A549 (cell line): ENCODE data around the gene CRADD. TPM values are rescaled to one million over a fixed set of nuclear protein-coding genes. Genes with fewer than 3 reads are reported as not detected.
A peak's percentile ranks its signal among the peaks of the same experiment; 100 is the strongest.

Experiments used
- ATAC-seq, 2 experiments: fragments of 200-7000 bp in 1 of 2; fragments of >200 bp in 1 of 2; cut with Nextera tagmentation in 1 of 2; cut with Tn5 transposase in 1 of 2; 3 replicates each; pipeline versions ENCODE4 v1.8.0 to v1.9.1; 2018 to 2020; ENCODE audit warnings: mild to moderate bottlenecking in 1 of 2, moderate library complexity in 1 of 2
- CTCF ChIA-PET: fragments of 300-600 bp; sonication (Branson Sonifier 250); formaldehyde crosslinking; extraction: SDS; loops from one replicate; lab custom pipeline; 2021; ENCODE audit warnings: antibody characterized with exemption, inconsistent platforms; lab: Yijun Ruan, JAX
- POLR2A ChIA-PET: fragments of 350-600 bp; formaldehyde crosslinking; extraction: SDS; loops from one replicate; lab custom pipeline; 2021; ENCODE audit warnings: antibody characterized with exemption, inconsistent platforms; lab: Yijun Ruan, JAX
- DNase-seq, 2 experiments: peaks; one replicate each; pipeline versions ENCODE4 v3.0.0 to v3.0.0-alpha.2; 2011 to 2016; ENCODE audit warnings: low read depth in 1 of 2, low spot score in 1 of 2
- FAIRE-seq: peaks from 2 replicates; lab custom pipeline; 2011; peaks lifted over from hg19 to GRCh38; lab: Jason Lieb, UNC
- H3K27ac ChIP-seq, 2 experiments: fragments of >200 bp; sonication (Bioruptor Twin); formaldehyde crosslinking; 3 replicates each; pipeline ENCODE4 v1.5.1; 2016 to 2017
- H3K4me1 ChIP-seq: fragments of >200 bp; sonication (Bioruptor Twin); formaldehyde crosslinking; 3 replicates; pipeline ENCODE4 v1.6.1; 2016
- H3K4me2 ChIP-seq: fragments of >200 bp; sonication (Bioruptor Twin); formaldehyde crosslinking; 3 replicates; pipeline ENCODE4 v1.6.1; 2016
- H3K4me3 ChIP-seq: fragments of >200 bp; sonication (Bioruptor Twin); formaldehyde crosslinking; 3 replicates; pipeline ENCODE4 v1.5.1; 2016
- H3K9me3 ChIP-seq: fragments of >200 bp; sonication (Bioruptor Twin); formaldehyde crosslinking; 3 replicates; pipeline ENCODE4 v1.6.1; 2016
- CBX8 ChIP-seq: fragments of 200-600 bp; sonication (generic); IDR thresholded peaks from 2 replicates; pipeline ENCODE4 v1.6.1; 2016
- CHD2 ChIP-seq: fragments of 150-350 bp; IDR thresholded peaks from 2 replicates; pipeline ENCODE4 v1.6.1; 2014; ENCODE audit warnings: low read length; ENCODE audit not compliant: partially characterized antibody
- CHD4 ChIP-seq: fragments of 200-600 bp; sonication (generic); IDR thresholded peaks from 2 replicates; pipeline ENCODE4 v1.6.1; 2016; ENCODE audit warnings: antibody characterized with exemption, mild to moderate bottlenecking, borderline replicate concordance
- E2F6 ChIP-seq: IDR thresholded peaks from 2 replicates; pipeline ENCODE4 v1.6.1; 2012; ENCODE audit warnings: low read depth, borderline replicate concordance
- EP300 ChIP-seq, 2 experiments: fragments of >200 bp; sonication (Bioruptor Twin); formaldehyde crosslinking; IDR thresholded peaks; 2 replicates in 1 of 2; 3 replicates in 1 of 2; pipeline ENCODE4 v1.6.1; 2016 to 2017
- FOSL2 ChIP-seq, 2 experiments: fragments of 450-650 bp in 1 of 2; fragments of >200 bp in 1 of 2; sonication (Bioruptor Twin) in 1 of 2; formaldehyde crosslinking; IDR thresholded peaks; 2 replicates each; pipeline versions ENCODE4 v1.5.0 to v1.6.1; 2016 to 2020; ENCODE audit warnings: mild to moderate bottlenecking in 1 of 2, moderate library complexity in 1 of 2
- GATA3 ChIP-seq: IDR thresholded peaks from 2 replicates; pipeline ENCODE4 v1.6.1; 2012; ENCODE audit warnings: borderline replicate concordance
- HOXB5 ChIP-seq: fragments of 250-450 bp; sonication (Bioruptor Pico); IDR thresholded peaks from 2 replicates; pipeline ENCODE4 v1.5.0; 2020; ENCODE audit warnings: mild to moderate bottlenecking, moderate library complexity
- MAX ChIP-seq: IDR thresholded peaks from 2 replicates; pipeline ENCODE4 v1.6.1; 2012
- MYC ChIP-seq: IDR thresholded peaks from 2 replicates; pipeline ENCODE4 v1.6.1; 2012; ENCODE audit warnings: mild to moderate bottlenecking, inconsistent platforms, low read length, improper control_type of control experiment, borderline replicate concordance
- PBX3 ChIP-seq: IDR thresholded peaks from 2 replicates; pipeline ENCODE4 v1.6.1; 2012
- RARB ChIP-seq: fragments of 250-450 bp; sonication (Bioruptor Pico); IDR thresholded peaks from 2 replicates; pipeline ENCODE4 v1.8.0; 2021; ENCODE audit warnings: mild to moderate bottlenecking, moderate library complexity
- RNF2 ChIP-seq: fragments of 200-600 bp; sonication (generic); IDR thresholded peaks from 2 replicates; pipeline ENCODE4 v1.6.1; 2016; ENCODE audit warnings: low read depth, mild to moderate bottlenecking, antibody characterized with exemption, moderate library complexity, borderline replicate concordance
- TFCP2L1 ChIP-seq: fragments of 250-450 bp; sonication (Bioruptor Pico); IDR thresholded peaks from 2 replicates; pipeline ENCODE4 v1.5.0; 2021; ENCODE audit warnings: mild to moderate bottlenecking
- TP53 ChIP-seq: fragments of 250-450 bp; sonication (Bioruptor Pico); IDR thresholded peaks from 2 replicates; pipeline ENCODE4 v1.5.0; 2021; ENCODE audit warnings: mild to moderate bottlenecking, moderate library complexity
- ZFP36 ChIP-seq: fragments of 450-650 bp; IDR thresholded peaks from 2 replicates; pipeline ENCODE4 v1.6.1; 2014; ENCODE audit warnings: borderline replicate concordance; ENCODE audit not compliant: partially characterized antibody
- WGBS: methylation state at CpG from one replicate; pipeline ENCODE4 v1.1.6; 2017; ENCODE audit errors: missing lambda C conversion rate; 5-methylcytosine and 5-hydroxymethylcytosine counted together
- polyA plus RNA-seq, 4 experiments: library from polyadenylated mRNA; depleted of rRNA in 3 of 4; stranded (reverse); fragments of >200 nt; fragmentation: RNase III in 1 of 4; extraction: RNeasy Plus Mini Kit Qiagen cat#74134 plus additional on column Dnase treatment in 1 of 4; gene quantifications; 2 replicates in 3 of 4; 3 replicates in 1 of 4; pipeline ENCODE4 v1.2.3, GENCODE V29; 2011 to 2017
- small RNA-seq, 6 experiments: library from RNA; depleted of rRNA; stranded (forward); fragments of <200 nt; gene quantifications; one replicate each; pipeline ENCODE3, GENCODE V24; 2012
- TF ChIP-seq, protein P1 (sequence below): fragments of 250-450 bp; sonication (Bioruptor Pico); IDR thresholded peaks from 2 replicates; pipeline ENCODE4 v1.5.0; 2020; ENCODE audit warnings: low read depth, mild to moderate bottlenecking, moderate library complexity

CRADD gene
- polyA plus RNA-seq, 2 of the 4 experiments (the other 2 are of a cell fraction) = 13.2 to 23.0 TPM

DNA sequence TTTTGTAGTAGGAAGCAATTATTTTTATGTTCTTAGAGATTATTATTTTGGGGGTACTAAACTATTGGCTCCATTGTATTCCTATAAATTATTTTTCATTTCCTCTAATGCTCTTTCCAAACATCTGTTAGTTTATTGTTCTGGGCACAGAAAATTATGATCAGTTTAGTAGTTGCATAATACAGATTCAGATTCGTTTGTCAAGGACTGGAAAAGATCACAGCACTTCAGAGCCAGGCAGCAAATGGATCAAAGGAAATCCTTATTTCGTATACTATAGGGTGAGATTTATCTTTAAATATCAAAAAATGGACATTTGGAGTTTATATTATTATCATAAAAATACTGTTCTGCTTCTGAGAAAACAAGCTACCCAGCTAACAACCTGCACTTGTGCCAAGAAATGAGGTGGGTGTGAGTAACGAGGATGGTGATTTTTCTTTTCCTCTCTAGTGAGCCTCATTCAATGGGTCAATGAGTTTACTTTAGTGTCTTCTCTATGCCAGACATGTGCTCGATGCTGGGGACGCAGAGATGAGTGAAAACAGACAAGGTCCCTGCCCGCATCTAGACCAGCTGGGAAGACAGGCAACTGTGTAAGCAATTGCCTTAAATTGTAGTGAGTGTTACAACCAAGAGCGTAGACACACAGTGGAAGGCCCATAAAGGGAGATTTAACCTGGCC is 262.6 kb downstream of the CRADD start (continued):
- TF ChIP-seq EP300 (IDR thresholded peaks at IDR 0.05) = no peak
- TF ChIP-seq CHD4 = no peak

DNA sequence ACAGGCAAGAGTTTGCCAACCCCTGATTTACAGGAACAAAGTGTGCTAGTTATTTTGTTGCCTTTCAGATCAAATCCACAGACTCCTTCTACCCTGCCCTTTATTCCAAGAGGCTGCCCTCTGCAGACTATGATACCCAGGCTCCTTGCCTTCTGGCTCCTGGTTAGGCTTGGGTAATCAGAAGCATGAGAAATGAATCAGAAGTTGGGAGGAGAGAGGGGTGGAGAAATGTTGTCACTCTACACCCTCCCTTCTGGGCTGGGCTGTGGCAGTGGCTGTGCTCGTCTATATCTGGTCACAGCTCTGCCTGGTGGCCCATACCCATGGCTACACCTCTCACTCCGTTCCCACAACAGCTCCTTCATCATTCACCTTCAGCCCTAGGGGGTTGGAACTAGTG is 266.6 kb downstream of the CRADD start:
- 0 out of 3 replicates have a peak, but pooled peaks cover 4% of the 10 kb centered on the region for H3K4me1 ChIP-seq
- no peaks in the 10 kb centered on the region for H3K9me3 ChIP-seq
- ChIA-PET POLR2A (no interaction called here), CTCF (interaction anchor here (1.3 kb wide), 1 partner anchor 177 kb away, joined by 3 read pairs; no protein-coding TSS in a partner anchor)
- no peak overlapping the region for H3K4me2 ChIP-seq
- H3K27ac ChIP-seq = peak overlapping the region; percentile 12 to 17; a peak in 1 of 6 replicates
- no peak overlapping the region for H3K4me3 ChIP-seq
- DNase-seq (peak in 1 of 2 experiments; percentile 31), FAIRE-seq (no peak), ATAC-seq (peak; percentile 79 to 81)
- WGBS = 43% methylated on average over 2 of the region's 2 CpGs
- no peak for TF ChIP-seq CHD2

DNA sequence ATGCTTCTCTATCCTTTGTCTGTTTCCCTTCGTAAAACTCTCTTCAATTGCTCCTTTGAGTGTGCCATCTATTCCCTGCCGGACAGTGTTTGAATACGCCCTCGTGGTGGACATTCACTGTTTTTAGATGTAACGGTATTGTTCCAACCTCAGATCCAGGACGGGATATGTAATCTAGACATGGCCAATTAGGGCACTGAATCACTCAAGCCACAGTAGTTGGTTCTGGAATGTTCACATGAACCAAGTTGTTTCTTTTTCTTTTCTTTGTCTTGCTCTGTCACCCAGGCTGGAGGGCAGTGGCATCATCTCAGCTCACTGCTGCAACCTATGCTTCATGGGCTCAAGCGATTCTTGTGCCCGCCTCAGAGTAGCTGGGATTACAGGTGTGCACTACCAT is 267.0 kb downstream of the CRADD start:
- H3K4me1 ChIP-seq = 0 out of 3 replicates have a peak, but pooled peaks cover 4% of the 10 kb centered on the region
- no peak overlapping the region for H3K4me3 ChIP-seq
- DNase-seq = no peak
- ChIA-PET CTCF (interaction anchor here (0.9 to 1.3 kb wide), 2 partner anchors 8 to 177 kb away, joined by 3 read pairs; no protein-coding TSS in a partner anchor), POLR2A (no interaction called here)
- TF ChIP-seq TP53 (CRISPR knock-in tag) = no peak
- no peak for TF ChIP-seq MYC
- TF ChIP-seq, protein P1, sequence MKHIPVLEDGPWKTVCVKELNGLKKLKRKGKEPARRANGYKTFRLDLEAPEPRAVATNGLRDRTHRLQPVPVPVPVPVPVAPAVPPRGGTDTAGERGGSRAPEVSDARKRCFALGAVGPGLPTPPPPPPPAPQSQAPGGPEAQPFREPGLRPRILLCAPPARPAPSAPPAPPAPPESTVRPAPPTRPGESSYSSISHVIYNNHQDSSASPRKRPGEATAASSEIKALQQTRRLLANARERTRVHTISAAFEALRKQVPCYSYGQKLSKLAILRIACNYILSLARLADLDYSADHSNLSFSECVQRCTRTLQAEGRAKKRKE (CRISPR knock-in tag) = no peak
- TF ChIP-seq RARB (CRISPR knock-in tag) = no peak
- TF ChIP-seq MAX = no peak
- TF ChIP-seq HOXB5 (CRISPR knock-in tag) = no peak
- no peak for TF ChIP-seq PBX3
- no peak for TF ChIP-seq ZFP36
- no peak for TF ChIP-seq FOSL2 (IDR thresholded peaks at IDR 0.05)
- no peak for TF ChIP-seq FOSL2 (CRISPR knock-in tag; IDR thresholded peaks at IDR 0.05)
- no peak for TF ChIP-seq RNF2
- no peak for TF ChIP-seq CBX8
- TF ChIP-seq GATA3 = no peak
- TF ChIP-seq TFCP2L1 (CRISPR knock-in tag) = no peak
- no peak for TF ChIP-seq E2F6
- no peak for FAIRE-seq
- H3K4me2 ChIP-seq = no peak overlapping the region
- no peaks in the 10 kb centered on the region for H3K9me3 ChIP-seq
- no peak overlapping the region; a peak in 1 of 6 replicates for H3K27ac ChIP-seq
- 85% methylated on average over 8 of the region's 8 CpGs for WGBS
- ATAC-seq = no peak

Small RNAs within 50 kb of the gene (small RNA-seq; reads per million reads assigned to genes)
- gene RN7SL630P = 0 reads per million in 6 experiments

Other genes with a start within 250 kb of the CRADD start
- 160 and 187 TPM in 2 replicates for gene UBE2N, start 235.4 kb upstream of the CRADD start, polyA plus RNA-seq (2011; rRNA removed)
- 163 to 187 TPM (median 168 TPM) in 3 replicates for gene UBE2N, start 235.4 kb upstream of the CRADD start, polyA plus RNA-seq (2017; fragmentation: RNase III; extraction: RNeasy Plus Mini Kit Qiagen cat#74134 plus additional on column Dnase treatment)
- 190 and 201 TPM in 2 replicates for gene MRPL42, start 209.9 kb upstream of the CRADD start, polyA plus RNA-seq (2011; rRNA removed)
- gene MRPL42, start 209.9 kb upstream of the CRADD start, polyA plus RNA-seq (2017; fragmentation: RNase III; extraction: RNeasy Plus Mini Kit Qiagen cat#74134 plus additional on column Dnase treatment) = 73.6 to 84.8 TPM (median 74.9 TPM) in 3 replicates
- gene SOCS2, start 104.7 kb upstream of the CRADD start, polyA plus RNA-seq (2011; rRNA removed) = 18.5 and 21.8 TPM in 2 replicates
- 17.3 to 22.2 TPM (median 18.1 TPM) in 3 replicates for gene SOCS2, start 104.7 kb upstream of the CRADD start, polyA plus RNA-seq (2017; fragmentation: RNase III; extraction: RNeasy Plus Mini Kit Qiagen cat#74134 plus additional on column Dnase treatment)